ENCODE measurements around the gene CCDC92. TPM values are rescaled to one million over a fixed set of nuclear protein-coding genes. Genes with fewer than 3 reads are reported as not detected.

The CCDC92 gene
- total RNA-seq, 2 donors from 2014 or later, result 34.4 to 39.2 TPM

DNA sequence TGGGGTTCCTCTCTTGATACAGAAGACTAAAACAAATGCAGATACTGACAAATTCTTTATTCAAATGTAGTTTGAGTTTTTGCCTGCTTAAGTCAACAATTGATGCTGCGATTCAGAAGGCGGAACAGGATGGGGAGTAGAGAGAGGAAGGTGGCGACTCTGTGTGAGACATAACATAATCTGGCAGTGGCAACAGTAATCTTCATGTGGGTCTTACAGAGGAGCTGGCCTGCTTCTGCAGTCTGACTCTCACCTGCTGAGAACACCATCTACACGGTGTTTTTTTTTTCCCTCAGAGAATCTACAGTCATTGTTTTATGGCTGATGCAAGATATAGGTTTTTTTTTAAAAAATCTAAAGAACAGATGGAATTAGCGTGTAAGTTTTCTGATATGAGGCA is 10.1 kb downstream of the CCDC92 start:
- no peak for DNase-seq (ENCODE audit: low spot score)
- H3K36me3 ChIP-seq, result no peaks in the 10 kb centered on the region
- no peak overlapping the region for H3K4me3 ChIP-seq
- H3K27ac ChIP-seq, result no peak overlapping the region
- TF ChIP-seq, protein P1, sequence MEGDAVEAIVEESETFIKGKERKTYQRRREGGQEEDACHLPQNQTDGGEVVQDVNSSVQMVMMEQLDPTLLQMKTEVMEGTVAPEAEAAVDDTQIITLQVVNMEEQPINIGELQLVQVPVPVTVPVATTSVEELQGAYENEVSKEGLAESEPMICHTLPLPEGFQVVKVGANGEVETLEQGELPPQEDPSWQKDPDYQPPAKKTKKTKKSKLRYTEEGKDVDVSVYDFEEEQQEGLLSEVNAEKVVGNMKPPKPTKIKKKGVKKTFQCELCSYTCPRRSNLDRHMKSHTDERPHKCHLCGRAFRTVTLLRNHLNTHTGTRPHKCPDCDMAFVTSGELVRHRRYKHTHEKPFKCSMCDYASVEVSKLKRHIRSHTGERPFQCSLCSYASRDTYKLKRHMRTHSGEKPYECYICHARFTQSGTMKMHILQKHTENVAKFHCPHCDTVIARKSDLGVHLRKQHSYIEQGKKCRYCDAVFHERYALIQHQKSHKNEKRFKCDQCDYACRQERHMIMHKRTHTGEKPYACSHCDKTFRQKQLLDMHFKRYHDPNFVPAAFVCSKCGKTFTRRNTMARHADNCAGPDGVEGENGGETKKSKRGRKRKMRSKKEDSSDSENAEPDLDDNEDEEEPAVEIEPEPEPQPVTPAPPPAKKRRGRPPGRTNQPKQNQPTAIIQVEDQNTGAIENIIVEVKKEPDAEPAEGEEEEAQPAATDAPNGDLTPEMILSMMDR (IDR thresholded peaks at IDR 0.05), result no peak
- no peaks in the 10 kb centered on the region for H3K9me3 ChIP-seq
- no peaks in the 10 kb centered on the region for H3K27me3 ChIP-seq
- peaks cover 0 to 5% of the 10 kb centered on the region in 2 donors for H3K4me1 ChIP-seq

DNA sequence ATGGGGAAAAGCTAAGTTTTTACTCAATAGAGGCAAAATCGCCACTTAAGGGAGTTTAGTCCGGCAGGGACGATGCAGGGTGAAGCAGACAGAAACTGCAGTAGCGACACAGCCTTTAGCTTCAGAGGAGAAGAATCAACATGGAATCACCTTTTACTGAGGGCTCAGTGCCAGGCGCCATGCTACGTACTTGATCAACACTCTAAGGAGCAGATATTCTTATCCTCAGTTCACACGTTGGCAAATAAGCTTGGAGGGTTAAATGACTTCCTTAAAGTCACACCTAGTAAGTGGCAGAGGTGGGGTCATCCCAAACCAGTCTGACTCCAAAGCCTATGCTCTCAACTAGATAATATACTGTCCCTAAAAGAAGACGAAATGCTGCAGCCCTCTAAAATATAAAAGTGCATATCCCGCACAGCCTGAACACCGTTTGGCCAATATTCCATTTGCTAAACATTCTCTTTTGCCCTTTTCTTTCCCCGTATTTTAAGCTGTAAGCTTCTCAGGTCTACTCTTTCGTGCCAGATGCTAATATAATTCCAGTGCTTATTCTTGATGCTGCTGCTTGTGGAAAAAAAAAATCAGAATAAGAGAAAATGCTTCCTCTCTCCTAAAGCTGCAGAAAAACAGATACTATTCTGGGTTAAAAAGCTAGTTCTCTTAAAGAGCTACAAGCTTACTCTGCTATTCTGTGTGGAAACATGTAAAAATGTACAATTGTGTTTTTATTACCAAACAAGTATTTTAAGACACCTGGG is 10.9 kb downstream of the CCDC92 start:
- Histone ChIP-seq H3K27ac (no peak overlapping the region), H3K9me3 (no peaks in the 10 kb centered on the region), H3K36me3 (no peaks in the 10 kb centered on the region), H3K4me3 (no peak overlapping the region), H3K27me3 (no peaks in the 10 kb centered on the region), H3K4me1 (peaks cover 0 to 3% of the 10 kb centered on the region in 2 donors)
- TF ChIP-seq, protein P1 (IDR thresholded peaks at IDR 0.05), result no peak
- peak; percentile 30 for DNase-seq (ENCODE audit: low spot score)

DNA sequence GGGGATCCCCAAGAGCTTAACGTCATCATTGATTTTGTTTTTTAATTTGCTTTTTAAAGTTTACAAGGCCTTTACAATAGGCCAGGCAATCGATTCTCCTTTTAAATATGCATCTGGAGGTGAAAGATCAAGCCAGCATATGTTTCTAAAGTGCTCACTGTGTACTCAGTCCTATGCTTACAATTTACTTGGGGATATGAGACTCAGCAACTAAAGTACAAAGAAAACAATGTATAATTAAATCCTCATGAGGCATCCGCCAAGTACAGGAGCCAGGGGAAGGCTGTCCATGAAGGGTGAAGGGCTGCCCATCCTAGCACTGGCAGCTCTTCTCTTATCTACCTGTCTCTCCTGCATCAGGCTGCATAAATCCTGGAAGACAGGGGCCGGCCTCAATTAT is 11.8 kb downstream of the CCDC92 start:
- Histone ChIP-seq H3K4me3 (no peak overlapping the region), H3K9me3 (no peaks in the 10 kb centered on the region), H3K36me3 (no peaks in the 10 kb centered on the region), H3K27me3 (no peaks in the 10 kb centered on the region), H3K4me1 (peaks cover 0 to 3% of the 10 kb centered on the region in 2 donors), H3K27ac (no peak overlapping the region)
- peak; percentile 28 for DNase-seq (ENCODE audit: low spot score)
- TF ChIP-seq, protein P1 (IDR thresholded peaks at IDR 0.05), result no peak

DNA sequence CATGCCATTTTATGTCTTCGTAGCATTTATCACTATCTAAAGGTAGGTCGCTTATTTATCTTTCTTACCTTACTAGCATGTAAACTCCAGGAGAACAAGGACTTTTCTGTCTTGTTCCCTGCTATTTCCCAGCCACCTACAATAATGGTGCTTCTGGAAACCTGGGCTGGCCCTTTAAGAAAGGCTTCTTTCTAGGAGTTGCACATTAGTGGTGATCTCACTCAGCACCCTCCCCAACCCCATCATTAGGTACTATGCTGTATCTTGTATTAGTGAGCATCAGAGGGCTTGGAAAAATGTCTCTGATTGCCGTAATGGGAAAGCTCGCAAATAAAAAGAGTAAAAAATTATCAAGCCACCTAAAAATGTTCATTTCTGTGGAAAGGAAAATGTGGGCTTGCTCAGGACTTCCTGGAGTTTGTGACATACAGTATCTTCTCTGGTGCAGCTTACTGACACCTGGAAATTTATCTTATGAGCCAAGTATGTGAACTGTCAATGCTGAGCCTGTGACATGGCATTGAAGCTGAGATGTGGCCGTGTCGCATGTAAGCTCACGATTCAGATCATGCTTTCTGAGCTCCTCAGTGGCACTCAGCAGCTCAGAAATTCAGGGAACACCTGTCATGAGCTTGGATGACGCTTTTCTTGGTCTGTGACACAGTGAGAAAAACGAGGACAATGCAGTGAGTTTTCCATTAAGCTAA is 12.4 kb downstream of the CCDC92 start:
- H3K4me1 ChIP-seq, result peaks cover 0 to 3% of the 10 kb centered on the region in 2 donors
- no peak overlapping the region for H3K27ac ChIP-seq

DNA sequence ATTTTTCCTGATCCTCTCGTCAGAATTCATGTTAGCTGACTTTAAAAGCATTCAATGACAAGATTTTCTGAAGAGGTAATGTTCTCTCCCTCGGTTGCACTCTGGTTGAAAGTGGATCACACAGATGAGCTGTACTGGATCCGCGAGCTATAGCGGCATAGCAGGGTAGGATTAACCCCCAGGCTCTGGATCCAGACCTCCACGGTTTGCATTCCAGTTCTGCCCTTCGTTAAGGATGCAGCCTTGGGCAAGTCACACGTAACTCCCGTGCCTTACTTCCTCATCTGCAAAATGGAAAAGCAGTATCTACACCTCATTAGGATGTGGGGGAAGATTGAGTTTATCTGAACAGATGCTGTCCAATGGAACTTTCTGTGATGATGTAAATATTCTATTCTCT is 13.8 kb downstream of the CCDC92 start:
- Histone ChIP-seq H3K36me3 (no peaks in the 10 kb centered on the region), H3K4me1 (peaks cover 0 to 9% of the 10 kb centered on the region in 2 donors), H3K9me3 (no peaks in the 10 kb centered on the region), H3K4me3 (no peak overlapping the region), H3K27me3 (no peaks in the 10 kb centered on the region), H3K27ac (peak overlapping the region; percentile 61 to 63)
- TF ChIP-seq, protein P1 (IDR thresholded peaks at IDR 0.05), result no peak
- DNase-seq (ENCODE audit: low spot score), result peak; percentile 13

More for the DNA sequence above, 12.4 kb downstream of the CCDC92 start:
- TF ChIP-seq, protein P1 (IDR thresholded peaks at IDR 0.05), result no peak
- no peak overlapping the region for H3K4me3 ChIP-seq
- no peaks in the 10 kb centered on the region for H3K36me3 ChIP-seq
- H3K9me3 ChIP-seq, result no peaks in the 10 kb centered on the region
- H3K27me3 ChIP-seq, result no peaks in the 10 kb centered on the region
- DNase-seq (ENCODE audit: low spot score), result no peak

All from right atrium auricular region (tissue), 2 donors.